ENCODE data around the gene CDY2B.
"Not testable (repeated sequence)": the region's sequence is repeated elsewhere in the genome, so short reads cannot be mapped to it uniquely, and the experiment has no call there.

Gene CDY2B, protein sequence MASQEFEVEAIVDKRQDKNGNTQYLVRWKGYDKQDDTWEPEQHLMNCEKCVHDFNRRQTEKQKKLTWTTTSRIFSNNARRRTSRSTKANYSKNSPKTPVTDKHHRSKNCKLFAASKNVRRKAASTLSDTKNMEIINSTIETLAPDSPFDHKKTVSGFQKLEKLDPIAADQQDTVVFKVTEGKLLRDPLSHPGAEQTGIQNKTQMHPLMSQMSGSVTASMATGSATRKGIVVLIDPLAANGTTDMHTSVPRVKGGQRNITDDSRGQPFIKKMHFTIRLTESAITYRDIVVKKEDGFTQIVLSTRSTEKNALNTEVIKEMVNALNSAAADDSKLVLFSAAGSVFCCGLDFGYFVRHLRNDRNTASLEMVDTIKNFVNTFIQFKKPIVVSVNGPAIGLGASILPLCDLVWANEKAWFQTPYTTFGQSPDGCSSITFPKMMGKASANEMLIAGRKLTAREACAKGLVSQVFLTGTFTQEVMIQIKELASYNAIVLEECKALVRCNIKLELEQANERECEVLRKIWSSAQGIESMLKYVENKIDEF

DNA sequence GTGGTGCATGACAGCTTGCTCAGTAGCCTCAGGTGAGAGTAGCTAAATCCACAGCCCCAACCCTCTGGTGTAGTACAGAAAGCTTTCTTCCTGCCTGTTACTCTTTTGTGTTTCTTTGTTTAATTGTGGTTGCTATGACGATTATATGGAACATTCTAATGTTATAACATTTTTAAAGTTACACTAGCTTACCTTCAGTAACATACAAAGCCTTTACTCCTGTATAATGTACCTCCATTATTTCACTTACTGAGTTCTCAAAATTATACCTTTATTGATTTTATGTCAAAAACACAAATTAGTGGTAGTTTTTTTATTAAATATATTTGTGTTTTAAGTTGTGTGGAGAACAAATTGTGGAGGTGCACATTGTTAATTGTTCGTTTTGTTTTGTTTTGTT is at the start of gene CDY2B:
TSS of gene CDY2B (minus strand) at position 101 of the 400 bp plus-strand sequence. CDS start 328 bp downstream, outside the sequence.
- DNase-seq (ENCODE audit: low read depth in 3 of 3): not testable (repeated sequence)

DNA sequence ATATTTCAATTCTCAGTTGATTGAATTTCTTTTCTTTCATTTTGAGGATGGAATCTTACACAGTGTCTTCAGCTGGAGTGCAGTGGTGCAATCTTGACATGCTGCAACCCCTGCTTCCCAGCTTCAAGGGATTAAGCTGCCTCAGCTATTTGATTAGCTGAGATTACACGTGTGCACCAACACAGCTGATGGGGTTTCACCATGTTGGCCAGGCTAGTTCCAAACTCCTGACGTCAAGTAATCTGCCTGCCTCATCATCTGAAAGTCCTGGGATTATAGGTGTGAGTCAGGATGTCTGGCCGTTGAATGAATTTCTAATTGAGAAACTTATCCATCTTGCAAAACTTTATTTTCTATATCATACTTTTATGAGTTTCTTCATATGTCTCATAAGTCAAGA is 28.0 kb upstream of the CDY2B start:
- DNase-seq (ENCODE audit: low read depth in 3 of 3): not testable (repeated sequence)

DNA sequence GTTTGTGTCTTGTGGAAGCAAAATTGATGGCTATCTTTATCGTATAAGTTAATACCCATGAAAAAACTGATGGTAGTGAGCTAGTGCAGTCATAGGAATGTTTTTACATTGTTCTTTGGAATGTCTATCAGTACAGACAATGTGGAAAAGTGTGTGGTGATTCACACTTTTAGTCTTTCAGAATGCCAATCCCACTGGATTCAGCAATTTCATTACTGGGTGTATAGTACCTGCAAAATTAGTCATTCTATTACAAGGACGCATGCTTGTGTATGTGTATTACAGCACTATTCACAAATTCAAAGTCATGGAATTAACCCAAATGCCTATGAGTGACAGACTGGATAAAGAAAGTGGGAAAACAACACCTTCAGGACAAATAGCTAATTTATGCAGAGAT is 27.3 kb upstream of the CDY2B start:
- DNase-seq (ENCODE audit: low read depth in 3 of 3): not testable (repeated sequence)

DNA sequence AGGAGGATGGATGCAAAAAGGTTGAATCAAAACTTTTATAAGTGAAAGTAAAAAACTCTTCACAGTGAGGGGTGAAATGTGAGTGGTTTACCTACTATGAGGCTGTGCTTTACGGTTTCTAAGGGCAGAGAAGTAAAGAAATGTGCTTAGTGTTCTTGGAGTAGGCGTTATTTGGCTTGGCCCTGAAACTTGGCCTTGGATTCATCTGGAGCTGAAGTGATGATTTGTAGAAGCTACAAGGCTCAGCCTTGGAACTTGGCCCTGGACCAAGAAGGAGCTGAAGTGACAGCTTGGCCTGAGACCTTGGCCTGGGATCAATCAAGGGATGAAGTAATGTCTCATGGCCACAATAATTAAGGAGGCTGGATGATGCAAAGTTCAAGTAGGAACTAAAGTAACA is 1.7 kb upstream of the CDY2B start:
- not testable (repeated sequence) for DNase-seq (ENCODE audit: low read depth in 3 of 3)

DNA sequence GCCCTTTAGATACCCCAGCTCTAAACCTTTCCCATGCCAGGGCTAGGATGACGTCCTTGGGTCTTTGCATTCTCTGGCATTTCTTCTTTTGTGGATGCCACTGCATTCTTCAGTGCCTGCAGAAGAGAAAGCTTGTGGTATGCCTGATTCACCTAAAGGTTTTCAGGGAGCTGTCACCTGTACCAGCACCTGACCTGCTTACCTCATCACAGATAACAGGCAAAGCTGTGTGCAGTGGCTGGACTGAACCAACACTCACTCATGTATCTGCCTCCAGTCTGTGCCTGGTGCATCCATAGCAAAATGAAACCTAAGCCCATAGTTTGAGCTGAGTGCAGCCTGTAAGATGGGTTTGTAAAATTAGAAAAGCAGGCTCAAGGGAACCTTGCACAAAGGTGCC is 3.3 kb downstream of the CDY2B start:
- not testable (repeated sequence) for DNase-seq (ENCODE audit: low read depth in 3 of 3)

DNA sequence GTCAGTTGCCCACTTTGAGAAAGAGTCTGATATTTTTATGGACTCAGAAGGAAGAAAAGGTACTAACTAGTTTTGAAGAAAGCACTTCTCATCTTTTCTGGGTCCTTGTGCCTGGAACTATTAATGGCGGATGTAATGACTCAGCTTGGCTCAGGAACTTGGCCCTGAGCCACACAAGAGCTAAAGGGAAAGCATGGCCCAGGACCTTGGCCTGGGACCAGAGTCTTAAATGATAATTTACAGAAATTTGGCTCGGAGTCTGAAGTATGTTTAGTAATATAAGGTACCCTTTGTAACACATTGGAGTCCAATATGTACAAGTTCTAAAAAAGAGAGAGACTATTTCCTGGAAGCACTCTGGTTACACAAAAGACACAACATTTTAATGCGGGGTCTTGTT is 4.6 kb downstream of the CDY2B start:
- not testable (repeated sequence) for DNase-seq (ENCODE audit: low read depth in 3 of 3)

DNA sequence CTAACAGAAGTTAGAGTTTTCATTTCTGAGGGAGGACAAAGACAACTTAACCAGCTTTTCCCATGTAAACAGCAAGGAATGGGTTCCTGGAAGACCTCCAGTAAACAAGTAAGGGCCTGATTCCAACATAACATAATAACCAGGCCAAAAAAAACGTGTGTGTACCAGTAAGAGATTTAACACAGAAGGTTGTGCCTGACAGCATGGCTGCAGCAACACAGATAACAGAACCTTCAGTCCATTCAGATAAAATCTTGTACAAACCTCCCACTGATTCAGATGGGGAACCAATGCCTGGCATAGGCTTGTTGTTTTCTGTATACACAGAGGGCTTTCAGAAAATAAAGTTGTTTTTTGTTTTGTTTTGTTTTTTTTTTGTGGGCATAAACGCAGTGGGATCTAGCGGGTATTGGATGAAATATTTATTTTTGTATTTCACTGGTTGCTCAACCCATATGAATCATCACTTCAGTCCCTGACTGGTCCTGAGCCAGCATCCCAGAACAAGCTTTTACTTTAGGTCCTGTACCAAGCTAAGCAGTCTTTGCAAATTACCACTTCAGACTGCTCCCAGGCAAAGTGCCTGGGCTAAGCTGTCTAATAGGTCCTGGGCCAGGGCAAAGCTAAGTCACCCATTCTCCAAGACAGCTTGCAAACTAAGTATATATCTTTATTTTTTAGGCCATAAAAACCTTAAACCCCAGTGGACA is 8.7 kb downstream of the CDY2B start:
- DNase-seq (ENCODE audit: low read depth in 3 of 3): not testable (repeated sequence)

DNA sequence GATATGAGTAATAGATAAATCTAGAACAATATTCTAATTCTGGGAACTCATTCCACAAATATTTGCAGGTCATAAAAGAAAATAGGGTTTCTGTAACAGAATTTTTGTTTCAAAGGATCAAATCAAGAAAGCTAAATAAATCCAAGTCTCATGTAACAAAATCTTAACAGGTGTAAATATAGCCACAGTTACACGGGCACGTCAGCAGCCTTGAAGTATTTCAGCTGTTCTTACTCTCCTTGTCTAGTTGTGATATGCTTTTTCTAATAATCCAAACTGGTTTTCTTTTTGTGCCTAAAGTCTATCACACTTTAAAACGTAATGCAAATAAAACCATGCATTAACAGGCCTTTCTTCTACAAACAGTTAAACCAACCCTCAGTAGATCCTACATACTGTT is 9.3 kb downstream of the CDY2B start:
- not testable (repeated sequence) for DNase-seq (ENCODE audit: low read depth in 3 of 3)

DNA sequence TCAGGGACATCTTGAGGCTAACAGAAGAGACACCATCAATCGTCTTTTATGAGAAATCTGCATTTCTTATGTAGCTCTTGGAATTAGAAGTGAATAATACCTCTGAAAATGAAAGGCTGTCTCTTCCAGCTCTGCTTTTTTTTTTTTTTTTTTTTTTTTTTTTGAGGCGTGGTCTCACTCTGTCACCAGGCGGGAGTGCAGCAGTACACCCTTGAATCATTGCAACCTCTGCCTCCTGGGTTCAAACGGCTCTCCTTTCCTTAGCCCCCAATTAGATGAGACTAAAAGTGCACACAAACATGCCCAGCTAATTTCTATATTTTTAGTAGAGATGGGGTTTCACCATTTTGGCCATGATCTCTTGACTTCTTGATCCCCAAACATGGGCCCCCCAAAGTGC is 12.2 kb downstream of the CDY2B start:
- not testable (repeated sequence) for DNase-seq (ENCODE audit: low read depth in 3 of 3)

DNA sequence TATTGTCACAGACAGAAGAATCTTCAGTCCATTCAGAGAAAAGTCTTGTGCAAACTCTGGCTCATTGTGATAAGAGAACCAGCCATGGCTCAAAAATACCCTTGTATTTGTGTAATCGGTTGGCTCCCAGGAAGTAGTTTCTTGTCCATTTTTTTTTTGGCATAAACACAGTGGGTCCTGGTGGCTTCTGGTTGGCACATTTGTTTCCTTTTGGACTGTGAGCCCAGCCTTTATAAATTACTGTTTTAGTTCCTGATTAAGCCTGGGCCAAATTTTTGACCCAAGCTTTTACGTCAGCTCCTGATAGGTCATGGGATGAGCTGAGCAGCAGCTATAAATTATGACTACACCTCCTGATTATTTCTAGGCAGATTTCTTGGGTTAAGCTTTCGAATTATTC is 19.4 kb downstream of the CDY2B start:
- not testable (repeated sequence) for DNase-seq (ENCODE audit: low read depth in 3 of 3)

DNA sequence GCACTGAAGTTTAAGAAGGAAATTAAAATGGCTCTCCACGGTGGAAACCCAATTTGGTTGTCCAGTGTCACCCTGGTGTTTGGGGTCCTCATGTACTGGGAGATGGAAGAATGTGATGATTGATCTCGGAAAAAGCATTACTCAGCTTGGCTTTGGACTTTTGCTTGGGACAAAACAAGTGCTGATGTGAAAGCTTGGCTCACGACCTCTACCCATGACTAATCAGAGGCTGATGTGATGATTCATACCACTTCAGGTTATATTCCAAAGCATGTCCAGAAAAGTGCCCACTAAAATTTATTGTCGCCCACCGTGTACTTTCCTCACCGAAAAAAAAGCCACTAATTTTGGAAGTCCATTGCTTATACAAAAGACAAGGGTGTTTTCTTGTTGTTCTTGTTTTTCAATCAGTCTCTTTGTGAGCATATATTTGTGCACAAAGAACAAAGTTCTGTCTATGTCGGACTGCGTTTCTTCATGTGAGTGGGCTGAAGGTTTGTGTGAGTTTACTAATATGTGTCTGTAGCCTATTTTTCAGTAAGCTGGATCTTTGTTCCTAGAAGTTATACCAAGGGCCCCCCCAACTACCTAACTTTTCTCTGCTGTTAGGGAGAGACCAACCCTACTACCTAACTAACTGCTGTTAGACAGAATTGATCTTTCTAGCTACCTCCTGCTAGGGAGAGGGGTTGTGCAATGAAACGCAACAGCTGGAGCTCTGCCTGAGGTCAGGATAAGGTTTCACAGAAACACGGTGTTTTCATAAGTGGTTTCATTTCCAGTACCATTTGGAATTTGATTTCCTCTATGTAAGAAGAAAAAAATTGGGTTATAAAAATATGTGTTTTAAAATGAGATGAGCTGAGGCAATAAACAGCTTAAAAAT is 22.8 kb downstream of the CDY2B start:
- DNase-seq (ENCODE audit: low read depth in 3 of 3): not testable (repeated sequence)

DNA sequence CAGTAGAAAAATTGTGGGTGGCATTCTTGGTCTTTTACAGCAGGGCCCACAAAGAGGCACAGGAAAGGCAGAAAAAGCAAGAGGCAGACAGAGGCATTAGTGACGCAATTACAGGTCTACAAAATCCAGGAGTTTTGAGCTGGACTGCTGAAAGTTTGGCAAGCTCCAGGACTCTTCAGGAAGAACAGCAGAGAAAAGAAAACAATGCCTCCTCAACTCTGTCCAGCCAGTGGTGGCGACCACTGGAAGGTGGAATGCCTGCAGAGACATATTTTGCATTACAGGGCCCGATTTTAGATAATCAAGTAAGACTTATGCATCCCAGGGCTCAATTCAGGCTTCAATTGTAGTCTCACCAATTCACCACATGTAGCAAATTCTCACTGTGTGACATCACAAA is 23.5 kb downstream of the CDY2B start:
- not testable (repeated sequence) for DNase-seq (ENCODE audit: low read depth in 3 of 3)

DNA sequence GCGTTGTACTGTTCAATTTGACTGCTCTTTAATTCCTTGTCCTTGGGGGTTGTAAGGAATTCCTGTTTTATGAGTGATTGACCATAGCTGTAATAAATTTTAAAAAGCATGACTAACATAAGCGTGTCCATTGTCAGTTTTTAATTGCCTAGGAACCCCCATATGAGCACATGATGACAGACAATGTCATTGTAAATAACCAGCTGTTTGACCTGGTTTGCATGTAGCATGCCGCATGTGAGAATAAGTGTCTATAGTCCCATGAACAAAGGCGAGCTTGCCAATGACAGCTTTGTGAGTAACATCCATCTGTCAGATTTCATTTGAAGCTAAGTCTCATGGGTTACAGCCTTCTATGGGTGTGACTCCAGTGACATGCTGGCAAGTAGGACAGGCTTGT is 30.9 kb downstream of the CDY2B start:
- DNase-seq (ENCODE audit: low read depth in 3 of 3): not testable (repeated sequence)

DNA sequence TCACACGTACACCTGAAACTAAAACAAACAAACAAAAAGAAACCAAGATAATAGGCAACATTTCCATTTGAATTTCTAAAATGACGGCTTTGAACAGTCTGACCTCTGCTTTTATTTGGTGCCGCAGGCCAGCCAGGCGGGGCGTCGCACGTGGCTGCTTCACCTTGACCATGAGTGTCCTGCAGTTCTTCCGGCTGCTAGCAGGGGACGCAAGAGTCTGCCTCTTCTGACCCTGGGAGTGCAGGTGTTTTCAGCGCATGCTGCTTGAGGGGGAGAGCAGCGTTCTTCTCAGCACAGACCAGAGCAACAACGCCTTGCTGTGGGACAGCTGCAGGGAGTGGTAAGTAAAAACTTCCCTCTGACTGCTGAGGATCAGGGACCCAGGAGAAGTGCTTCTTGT is 47.9 kb downstream of the CDY2B start:
- not testable (repeated sequence) for DNase-seq (ENCODE audit: low read depth in 3 of 3)

Measured in stimulated activated CD4-positive, alpha-beta T cell treated with anti-CD3 and anti-CD28 coated beads, TNF-alpha, amount 100 ng/mL, for 24 hours (primary cell).